Fibroblast of upper back skin (primary cell): ENCODE results near the gene LRRC27.
"Not testable (repeated sequence)": the region's sequence is repeated elsewhere in the genome, so short reads cannot be mapped to it uniquely, and the experiment has no call there.

Experiments used
- DNase-seq: peaks from one replicate; pipeline ENCODE4 v3.0.0-alpha.2; 2013

The LRRC27 gene

DNA sequence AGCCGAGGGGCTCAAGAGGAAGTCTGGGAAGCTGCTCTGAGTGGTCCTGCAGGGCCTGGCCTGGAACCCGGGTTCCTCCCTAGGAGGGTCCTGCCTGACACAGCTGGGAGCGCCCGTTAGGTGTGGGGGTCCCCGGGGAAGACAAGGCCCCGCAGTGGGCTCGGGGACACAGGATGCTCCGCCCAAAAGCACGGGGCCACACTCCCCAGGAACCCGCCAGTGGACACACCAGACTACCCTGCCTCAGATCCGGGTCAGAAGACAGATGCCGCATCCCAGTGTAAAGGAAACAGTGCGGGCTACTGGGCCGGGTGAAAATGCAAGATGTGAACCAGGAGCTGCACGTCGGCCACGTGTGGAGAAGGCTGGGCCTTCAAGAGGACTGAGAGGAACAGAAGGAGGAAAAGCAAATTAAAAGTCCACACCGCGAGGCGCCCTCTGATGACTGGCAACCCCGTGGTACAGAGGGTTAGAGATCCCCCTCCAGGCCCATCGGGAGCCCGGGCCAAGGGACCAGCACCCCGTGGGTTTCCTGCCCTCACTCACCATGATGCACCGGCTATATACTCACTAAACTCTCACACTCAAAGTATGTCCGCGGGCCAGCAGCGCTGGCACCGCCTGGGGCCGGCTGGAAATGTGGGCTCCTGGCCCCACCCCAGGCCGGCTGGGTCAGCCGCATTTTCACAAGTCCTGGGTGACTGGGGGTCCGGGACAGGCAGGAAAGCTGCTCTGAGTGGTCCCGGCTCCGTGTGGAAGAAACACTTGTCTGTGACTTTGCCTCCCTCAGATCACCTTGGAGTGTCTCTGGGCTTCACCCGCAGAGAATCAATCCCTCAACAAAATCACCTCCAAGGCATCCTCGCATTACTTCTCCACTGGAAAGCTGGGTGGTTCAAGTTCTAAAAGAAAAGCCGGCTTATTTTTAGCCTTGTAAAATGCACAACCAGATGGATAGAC is 30.3 kb upstream of the LRRC27 start:
- DNase-seq: no peak

DNA sequence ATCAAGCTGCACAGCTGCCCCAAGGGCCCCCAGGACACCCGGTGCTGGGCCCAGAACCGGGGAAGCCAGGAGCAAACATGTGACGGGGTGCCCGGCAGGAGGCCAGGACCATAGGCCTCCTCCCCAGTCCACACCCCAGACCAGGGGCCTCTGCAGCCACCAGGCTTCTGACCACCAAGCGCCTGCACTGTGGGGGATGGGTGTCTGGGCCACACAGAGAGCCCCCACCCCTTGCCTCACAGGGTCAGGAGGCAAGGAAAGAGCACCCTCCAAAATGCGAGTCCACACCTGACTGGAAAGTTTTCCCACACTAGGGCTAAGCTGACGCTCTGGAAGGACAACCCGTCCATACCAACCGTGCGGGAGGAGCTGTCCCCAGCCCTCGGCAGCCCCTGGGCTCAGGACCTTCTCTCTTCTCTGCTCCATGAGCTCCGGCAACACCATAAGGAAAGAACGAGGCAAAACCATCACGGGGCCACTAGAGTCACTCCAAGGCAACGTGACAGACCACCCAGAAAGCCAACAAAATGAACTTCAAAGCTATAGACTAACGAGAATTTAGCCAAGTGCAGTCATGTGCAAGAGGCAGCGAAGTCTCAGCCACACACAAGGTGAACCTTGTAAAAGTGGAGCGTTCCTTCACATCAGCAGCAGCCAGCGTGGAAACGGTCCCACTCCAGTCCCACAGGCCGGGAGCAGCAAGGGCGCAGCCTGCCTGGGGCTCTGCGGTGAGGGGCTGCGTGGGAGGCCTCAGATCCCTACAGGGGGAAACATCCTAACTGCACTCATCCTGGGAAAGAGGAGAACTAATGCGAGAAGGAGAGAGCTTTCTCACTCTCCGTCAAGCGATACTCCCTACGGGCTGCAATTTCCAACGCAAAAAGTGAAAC is 29.3 kb upstream of the LRRC27 start:
- no peak for DNase-seq

GRCh38 chr10:132303361-132304115 is 28.5 kb upstream of the LRRC27 start:
- DNase-seq: no peak

DNA sequence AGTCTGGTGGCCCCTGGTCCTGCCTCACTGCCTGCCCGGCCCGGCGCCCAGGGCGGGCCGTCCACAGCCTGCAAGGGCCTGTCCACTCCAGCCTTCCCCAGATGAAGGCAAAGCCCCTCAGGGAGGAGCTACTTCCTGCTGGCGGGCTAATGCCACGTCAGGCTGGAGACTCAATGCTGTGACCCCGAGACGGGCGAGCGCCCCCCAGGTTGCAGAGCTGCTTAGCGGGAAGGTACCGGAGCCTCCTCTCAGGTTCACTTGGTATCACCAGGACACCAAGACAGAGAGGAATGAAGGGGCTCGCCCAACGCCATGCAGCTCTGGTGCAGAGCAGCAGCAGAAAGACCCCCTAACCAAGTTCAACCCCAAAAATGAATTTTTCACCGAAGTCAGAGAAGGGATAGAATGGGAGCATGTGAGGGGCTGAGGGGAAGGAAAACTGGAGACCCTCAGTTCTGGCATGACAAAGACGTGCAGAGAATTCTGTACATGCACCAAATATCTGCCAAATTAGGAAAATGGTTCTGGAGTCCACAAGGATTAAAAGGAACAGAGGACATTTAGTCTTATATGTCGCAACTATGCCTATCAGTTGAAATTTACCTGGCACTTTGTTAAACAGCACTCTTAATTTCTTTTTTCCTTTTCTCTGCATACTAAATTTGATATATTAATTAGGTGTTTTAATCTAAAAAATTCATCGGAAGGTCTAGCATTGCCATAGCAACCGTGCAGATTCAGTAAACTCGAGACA is 27.1 kb upstream of the LRRC27 start:
- no peak for DNase-seq

DNA sequence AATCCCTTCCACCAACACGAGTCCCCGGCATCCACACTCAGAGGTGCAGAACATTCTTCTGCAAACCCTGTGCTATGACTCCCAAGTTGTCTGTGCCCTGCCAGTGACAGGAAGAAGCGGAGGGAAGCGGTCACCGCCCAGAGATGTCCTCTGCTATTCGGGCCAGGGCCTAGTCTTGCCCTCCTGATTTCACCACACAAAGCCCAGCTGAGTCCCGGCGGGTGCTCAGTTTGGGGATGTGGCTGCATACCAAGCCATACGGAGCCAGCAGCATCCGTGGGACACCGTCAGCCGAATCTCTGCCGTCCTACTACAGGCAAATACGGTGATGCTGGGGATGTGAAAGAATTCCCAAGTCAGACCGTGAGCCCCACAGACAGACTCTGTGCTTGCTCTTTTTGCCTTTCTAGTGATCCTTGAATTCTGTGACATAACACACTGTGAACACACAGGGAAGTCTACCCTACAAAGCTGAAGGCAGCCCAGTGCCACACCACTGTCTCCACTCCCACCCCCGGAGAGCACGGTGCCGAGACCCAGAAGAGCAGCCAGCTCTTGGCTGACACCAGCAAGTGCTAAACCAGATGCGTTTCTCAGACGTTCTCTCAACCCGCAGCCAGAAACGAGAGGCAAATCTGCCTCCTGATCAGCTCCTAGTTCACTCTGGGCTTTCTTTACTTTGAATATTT is 26.2 kb upstream of the LRRC27 start:
- no peak for DNase-seq

DNA sequence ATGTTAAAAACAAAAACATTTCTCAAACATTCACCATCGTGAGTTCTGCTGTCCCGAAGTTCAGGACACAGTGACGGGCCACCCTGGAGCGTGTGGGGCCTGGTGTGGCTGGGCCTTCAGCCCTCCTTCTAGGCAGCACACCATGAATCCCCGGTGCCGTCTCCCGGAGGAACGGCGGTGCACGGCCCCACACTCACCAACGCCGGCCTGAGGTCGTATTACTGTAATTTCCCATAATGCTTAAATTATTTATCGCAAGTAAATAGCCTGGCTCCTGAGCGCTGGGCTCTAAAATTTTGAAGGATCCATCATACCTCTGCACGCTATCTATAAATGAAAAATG is 25.7 kb upstream of the LRRC27 start:
- no peak for DNase-seq

DNA sequence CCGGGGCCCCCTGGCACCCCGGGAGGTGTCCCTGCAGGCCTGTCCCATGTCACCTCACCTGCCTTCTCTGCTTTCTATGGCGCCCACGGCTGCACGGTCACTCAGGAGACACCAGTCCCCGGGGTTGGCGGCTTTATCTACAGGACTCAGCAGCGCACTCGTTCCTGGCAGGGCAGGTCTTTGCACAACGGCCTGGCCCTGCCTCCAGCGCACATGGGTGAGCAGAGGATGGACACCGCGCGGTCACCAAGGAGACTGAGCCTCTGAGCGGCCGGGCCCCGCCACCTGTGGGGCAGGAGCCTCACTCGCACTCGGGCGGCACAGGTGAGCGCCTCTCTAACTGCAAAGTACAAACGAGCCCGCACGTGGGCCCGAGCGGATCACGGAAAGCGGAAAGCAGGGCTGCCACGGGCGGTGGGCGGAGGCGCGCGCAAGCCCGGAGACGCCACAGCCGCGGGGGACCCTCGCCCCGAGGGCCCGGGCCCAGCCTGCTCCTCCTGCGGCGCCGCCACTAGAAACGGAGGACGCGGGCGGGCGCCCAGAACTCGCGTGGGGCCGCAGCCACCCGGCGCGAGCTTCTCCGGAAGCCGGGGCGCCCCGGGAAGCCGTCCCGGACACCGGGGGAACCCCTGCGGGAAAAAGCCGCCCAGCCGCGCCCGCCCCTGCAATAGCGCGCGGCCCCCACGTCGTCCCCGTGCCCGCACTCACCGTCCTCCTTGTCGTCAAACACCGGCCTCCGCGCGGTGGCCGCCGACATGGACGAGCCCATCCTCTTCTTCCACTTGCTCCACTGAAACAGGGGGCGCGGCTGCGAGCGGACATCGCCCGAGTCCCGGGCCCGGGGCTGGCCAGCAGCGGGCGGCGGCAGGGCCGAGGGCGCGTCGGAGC is 24.9 kb upstream of the LRRC27 start:
- no peak for DNase-seq

GRCh38 chr10:132307823-132308586 is 24.0 kb upstream of the LRRC27 start, which contains the start of gene STK32C:
STK32C (minus strand) TSS chr10:132307950; CDS start chr10:132307833, 117 bp downstream.
- peak; percentile 89 for DNase-seq

DNA sequence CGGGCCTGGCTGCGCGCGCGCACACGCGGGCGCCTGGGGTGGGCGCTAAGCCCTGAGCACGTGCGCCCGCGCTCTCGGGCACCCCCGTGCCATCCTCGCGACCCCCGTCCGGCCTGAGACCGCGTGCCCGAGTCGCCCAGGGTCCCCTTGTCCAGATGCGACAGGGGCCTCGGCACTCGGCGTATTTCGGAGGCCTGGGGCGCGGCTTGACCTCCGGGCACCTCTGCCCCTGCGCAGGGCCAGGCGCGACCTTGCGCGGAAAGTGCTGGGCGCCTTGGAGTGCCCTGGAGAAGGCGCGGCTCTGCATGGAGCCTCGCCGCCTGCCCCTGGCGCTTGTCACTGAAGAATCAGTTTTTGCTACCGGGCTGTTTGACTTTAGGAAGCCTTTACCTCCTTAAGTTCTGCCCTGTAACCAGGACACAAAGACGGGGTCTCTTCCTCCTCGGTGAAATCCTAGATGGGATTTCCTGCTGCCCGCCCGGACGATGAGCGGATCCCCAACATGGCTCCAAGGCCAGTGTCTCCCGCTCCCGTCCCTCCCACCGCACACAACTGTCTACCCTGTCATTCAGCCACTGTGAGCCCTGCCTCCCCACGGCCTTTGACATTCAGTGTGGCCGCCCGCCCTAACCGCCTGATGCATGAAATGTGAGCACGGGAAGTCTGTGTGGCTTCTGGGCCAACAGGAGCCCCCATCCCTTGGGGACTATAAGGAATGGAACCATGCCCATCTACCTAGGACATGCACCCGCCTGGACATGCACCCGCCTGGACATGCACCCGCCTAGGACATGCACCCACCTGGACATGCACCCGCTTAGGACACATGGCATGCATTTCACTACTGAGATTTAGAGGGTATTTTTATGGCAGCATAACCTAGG is 23.2 kb upstream of the LRRC27 start:
- DNase-seq: no peak

DNA sequence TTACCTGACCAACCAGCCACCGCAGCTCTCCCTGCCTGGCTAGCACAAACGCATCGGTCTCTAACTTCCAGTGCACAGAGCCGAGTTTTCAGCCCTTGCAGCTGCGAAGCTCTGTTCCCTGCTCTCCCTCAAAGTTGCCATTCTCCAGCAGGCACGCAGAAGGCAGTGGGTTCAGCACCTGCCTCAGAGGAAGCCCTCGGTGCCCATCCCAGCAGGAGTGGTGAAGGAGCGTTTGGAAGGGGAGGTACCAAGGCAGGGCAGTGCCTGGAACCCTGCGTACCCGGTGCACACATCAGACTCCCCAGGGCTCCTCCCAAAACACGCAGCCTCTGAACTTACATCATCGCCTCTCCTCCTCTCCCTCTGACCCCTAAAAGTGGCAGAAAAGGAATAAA is 22.5 kb upstream of the LRRC27 start:
- no peak for DNase-seq

GRCh38 chr10:132309879-132310591 is 22.0 kb upstream of the LRRC27 start:
- no peak for DNase-seq

- DNase-seq: no peak
Measured at GRCh38 chr10:132310701-132311337, 21.2 kb upstream of the LRRC27 start.

GRCh38 chr10:132311338-132311939 is 20.6 kb upstream of the LRRC27 start:
- DNase-seq: no peak

GRCh38 chr10:132313305-132313704 is 18.7 kb upstream of the LRRC27 start:
- DNase-seq: no peak

- DNase-seq: no peak
Measured at GRCh38 chr10:132313865-132314264, 18.1 kb upstream of the LRRC27 start.

GRCh38 chr10:132314336-132314735 is 17.7 kb upstream of the LRRC27 start:
- no peak for DNase-seq

- DNase-seq: not testable (repeated sequence)
Measured at GRCh38 chr10:132314881-132315280, 17.1 kb upstream of the LRRC27 start.
